ENCODE data around the gene CAND2. TPM values are rescaled to one million over a fixed set of nuclear protein-coding genes. Genes with fewer than 3 reads are reported as not detected.

The CAND2 gene
- total RNA-seq, 4 donors from 2014 or later = 14.3 to 24.5 (median 18.7) TPM

DNA sequence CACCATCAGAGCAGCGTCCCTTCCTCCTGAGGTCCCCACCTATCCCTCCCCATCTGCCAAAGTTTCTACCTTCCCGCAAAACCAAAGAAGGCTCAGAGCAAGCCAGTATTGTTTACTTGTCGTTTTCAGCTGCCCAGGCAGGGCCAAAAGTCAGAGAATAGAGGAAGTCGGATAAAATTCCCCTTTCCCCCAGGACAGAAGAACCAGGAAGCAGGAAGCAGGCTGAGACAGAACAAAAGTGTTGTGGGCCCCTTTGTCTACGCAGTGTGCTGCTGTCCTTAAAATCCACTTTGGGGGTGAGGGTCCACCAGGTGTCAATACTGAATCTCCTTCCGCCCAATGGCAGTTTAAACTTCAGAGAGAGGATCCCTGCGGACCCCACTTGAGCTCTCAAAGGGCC lies 63.4 kb downstream of the CAND2 start:
- H3K4me1 ChIP-seq = no peaks in the 10 kb centered on the region
- H3K4me3 ChIP-seq = no peak overlapping the region
- WGBS, 2 donors = 52 to 72% methylated on average over 5 to 7 of the region's 7 CpGs
- no peaks in the 10 kb centered on the region for H3K9me3 ChIP-seq
- TF ChIP-seq EP300 (IDR thresholded peaks at IDR 0.05) (no peak), POLR2A (IDR thresholded peaks at IDR 0.05) (no peak), CTCF (IDR thresholded peaks at IDR 0.05) (no peak)
- H3K36me3 ChIP-seq = no peaks in the 10 kb centered on the region
- no peak overlapping the region for H3K27ac ChIP-seq
- DNase-seq (ENCODE audit: low spot score in 2 of 2) = no peak
- no peaks in the 10 kb centered on the region for H3K27me3 ChIP-seq

DNA sequence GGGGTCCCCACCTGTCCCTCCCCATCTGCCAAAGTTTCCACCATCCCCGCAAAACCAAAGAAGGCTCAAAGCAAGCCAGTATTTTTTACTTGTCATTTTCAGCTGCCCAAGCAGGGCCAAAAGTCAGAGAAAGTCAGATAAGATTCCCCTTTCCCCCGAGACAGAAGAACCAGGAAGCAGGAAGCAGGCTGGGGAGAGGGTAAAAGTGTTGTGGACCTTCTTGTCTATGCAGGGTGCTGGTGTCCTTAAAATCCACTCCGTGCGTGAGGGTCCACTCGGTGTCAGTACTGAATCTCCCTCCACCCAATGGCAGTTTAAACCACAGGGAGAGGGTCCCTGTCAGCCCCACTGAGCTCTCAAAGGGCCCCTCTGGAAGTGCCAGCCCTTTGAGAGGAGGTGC lies 65.1 kb downstream of the CAND2 start:
- H3K27ac ChIP-seq = peak overlapping the region in 1 of 4 donors; percentile 50
- no peak overlapping the region for H3K4me3 ChIP-seq
- no peak for DNase-seq (ENCODE audit: low spot score in 2 of 2)
- 59 to 80% methylated on average over 5 of the region's 5 CpGs for WGBS, 2 donors
- H3K4me1 ChIP-seq = no peaks in the 10 kb centered on the region
- H3K27me3 ChIP-seq = no peaks in the 10 kb centered on the region
- TF ChIP-seq EP300 (IDR thresholded peaks at IDR 0.05) (no peak), CTCF (IDR thresholded peaks at IDR 0.05) (no peak), POLR2A (IDR thresholded peaks at IDR 0.05) (no peak)
- peaks cover 0 to 8% (median 0%) of the 10 kb centered on the region in 4 donors for H3K9me3 ChIP-seq
- no peaks in the 10 kb centered on the region for H3K36me3 ChIP-seq

- no peak for DNase-seq (ENCODE audit: low spot score in 2 of 2)
- no peaks in the 10 kb centered on the region for H3K27me3 ChIP-seq
- TF ChIP-seq EP300 (IDR thresholded peaks at IDR 0.05) = no peak
- no peak for TF ChIP-seq CTCF (IDR thresholded peaks at IDR 0.05)
- no peak for TF ChIP-seq POLR2A (IDR thresholded peaks at IDR 0.05)
- no peak overlapping the region for H3K27ac ChIP-seq
- no peaks in the 10 kb centered on the region for H3K36me3 ChIP-seq
- WGBS, 2 donors = 93 to 95% methylated on average over 8 of the region's 8 CpGs
- no peak overlapping the region for H3K4me3 ChIP-seq
- peaks cover 0 to 8% (median 0%) of the 10 kb centered on the region in 4 donors for H3K9me3 ChIP-seq
- H3K4me1 ChIP-seq = no peaks in the 10 kb centered on the region
Measured at GRCh38 chr3:12862387-12862786, 65.9 kb downstream of the CAND2 start.

DNA sequence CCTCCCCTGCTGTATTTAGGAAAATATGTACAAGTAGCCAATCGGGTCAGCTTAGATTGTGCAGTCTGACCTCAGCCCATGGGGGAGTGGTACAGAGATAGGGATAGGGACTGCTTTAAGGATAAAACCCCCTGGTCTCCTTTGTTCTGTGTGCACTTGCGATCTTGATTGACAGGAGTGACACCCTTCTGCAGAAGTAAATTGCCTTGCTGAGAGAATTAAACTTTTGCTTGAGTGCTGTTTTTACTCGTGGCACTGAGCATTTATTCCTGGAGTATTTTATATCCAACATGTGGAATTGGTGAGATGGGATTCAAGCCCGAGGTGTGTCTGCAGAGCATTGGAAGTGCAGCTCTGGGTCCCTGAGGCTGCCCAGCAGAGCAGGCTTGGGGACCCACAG lies 68.8 kb downstream of the CAND2 start:
- WGBS, 2 donors = 91 to 92% methylated on average over 4 of the region's 4 CpGs
- H3K9me3 ChIP-seq = peaks cover 0 to 8% (median 0%) of the 10 kb centered on the region in 4 donors
- TF ChIP-seq POLR2A (IDR thresholded peaks at IDR 0.05) (no peak), EP300 (IDR thresholded peaks at IDR 0.05) (no peak), CTCF (IDR thresholded peaks at IDR 0.05) (no peak)
- no peaks in the 10 kb centered on the region for H3K36me3 ChIP-seq
- no peak for DNase-seq (ENCODE audit: low spot score in 2 of 2)
- H3K27ac ChIP-seq = no peak overlapping the region
- peaks cover 2 to 15% (median 10%) of the 10 kb centered on the region in 4 donors for H3K4me1 ChIP-seq
- H3K27me3 ChIP-seq = no peaks in the 10 kb centered on the region
- no peak overlapping the region for H3K4me3 ChIP-seq

DNA sequence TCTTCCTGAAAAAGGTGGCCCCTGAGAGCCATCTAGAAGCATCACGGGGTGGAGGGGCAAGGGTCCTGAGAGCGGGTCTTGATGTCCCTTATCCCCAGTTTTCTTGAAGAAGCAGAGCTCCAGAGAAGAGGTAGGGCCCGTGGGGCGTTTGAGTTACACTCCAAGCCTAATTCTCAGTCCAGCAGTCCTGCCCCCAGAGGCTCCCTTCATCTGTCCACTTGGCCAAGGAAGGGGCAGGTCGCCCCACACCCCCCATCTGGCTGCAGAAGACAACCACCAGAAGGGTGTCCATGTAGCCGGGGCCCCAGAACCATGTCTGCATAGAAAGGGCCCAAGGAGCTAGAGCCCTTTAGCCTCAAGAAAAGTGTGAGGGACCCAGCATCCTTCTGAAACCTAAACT lies 70.4 kb downstream of the CAND2 start:
- no peak for DNase-seq (ENCODE audit: low spot score in 2 of 2)
- Histone ChIP-seq H3K9me3 (peaks cover 0 to 8% (median 0%) of the 10 kb centered on the region in 4 donors), H3K27ac (no peak overlapping the region), H3K4me1 (peaks cover 2 to 17% (median 10%) of the 10 kb centered on the region in 4 donors), H3K4me3 (no peak overlapping the region), H3K27me3 (no peaks in the 10 kb centered on the region), H3K36me3 (no peaks in the 10 kb centered on the region)
- WGBS, 2 donors = 85 to 93% methylated on average over 4 to 6 of the region's 6 CpGs
- TF ChIP-seq POLR2A (IDR thresholded peaks at IDR 0.05) = no peak
- TF ChIP-seq CTCF (IDR thresholded peaks at IDR 0.05) = no peak
- TF ChIP-seq EP300 (IDR thresholded peaks at IDR 0.05) = no peak

All from tibial nerve (tissue), 4 donors.